GM18858 (cell line): ENCODE data around the gene SIX2.

Source experiments
- ATAC-seq: cut with Tn5 transposase; IDR thresholded peaks from one replicate; pipeline ENCODE4 v1.9.1; 2021; ENCODE audit not compliant: unreplicated experiment

SIX2 gene

DNA sequence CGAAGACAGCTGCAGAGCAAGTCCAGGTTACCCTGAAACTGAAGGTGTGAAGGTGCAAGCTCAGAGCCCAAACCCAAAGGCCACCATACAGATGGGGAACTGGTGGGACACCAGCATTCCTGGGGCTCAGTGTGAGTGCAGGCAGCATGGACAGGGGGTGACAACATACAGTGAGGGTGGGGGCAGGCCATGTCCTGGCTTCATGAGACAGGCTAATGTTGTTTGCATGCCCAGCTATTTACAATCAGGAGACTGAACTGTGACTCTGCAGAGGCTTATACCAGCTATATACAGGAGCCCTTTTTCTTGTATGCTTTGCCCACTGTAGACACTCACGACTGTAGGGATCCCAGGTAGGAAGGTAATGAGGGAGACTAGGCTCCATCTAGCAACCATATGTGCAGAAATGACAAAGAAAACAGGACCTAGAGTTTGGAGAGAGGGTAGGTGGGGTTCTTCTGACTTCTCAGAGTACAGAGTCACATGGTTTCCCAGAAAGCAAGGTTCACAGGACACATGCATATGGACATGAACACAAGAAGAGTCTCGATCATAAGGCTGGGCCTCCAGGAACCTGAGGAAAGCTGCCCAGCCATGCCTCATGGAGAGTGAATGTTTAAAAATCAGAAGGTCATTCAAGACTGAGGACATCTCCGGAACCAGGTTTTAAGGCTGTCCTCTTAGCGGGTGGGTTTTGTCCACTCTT lies 41.4 kb downstream of the SIX2 start:
- ATAC-seq, result no peak

DNA sequence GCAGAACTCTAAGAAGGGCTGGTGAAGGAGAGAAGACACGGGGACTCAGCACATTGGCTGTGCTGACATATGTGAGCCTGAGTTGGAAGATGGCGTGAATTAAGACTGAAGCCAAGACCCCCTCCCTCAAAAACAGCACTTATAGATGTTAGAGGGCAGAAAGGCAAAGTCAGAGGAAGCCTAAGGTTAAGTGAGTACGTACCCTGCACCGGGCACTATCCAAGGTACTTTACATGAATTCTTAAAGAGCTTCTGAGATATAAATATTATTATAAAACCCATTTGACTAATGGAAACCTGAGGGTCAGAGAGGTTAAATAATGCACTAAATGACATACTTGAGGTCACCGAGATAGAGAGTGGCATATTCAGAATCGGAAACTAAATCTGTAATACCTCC lies 42.2 kb downstream of the SIX2 start:
- no peak for ATAC-seq

DNA sequence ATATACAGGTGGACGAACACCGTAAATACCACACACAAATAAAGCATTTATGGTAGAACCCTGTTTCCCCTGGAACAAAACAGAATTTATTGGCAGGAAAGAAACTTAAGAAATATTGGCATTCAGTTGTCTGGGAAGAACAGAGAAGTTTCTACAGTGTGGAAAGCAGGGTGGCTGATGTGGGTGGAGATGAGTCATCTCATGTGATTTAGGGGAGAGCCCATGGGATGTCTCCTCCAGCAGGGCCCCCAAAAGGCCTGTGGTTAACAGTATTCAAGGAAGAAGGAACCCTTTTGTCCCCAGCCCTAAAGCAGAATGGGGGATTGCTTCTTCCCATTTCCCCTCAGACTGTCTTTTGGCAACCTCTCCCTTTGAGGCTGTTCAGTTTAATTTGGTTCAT lies 43.6 kb downstream of the SIX2 start:
- ATAC-seq, result no peak

DNA sequence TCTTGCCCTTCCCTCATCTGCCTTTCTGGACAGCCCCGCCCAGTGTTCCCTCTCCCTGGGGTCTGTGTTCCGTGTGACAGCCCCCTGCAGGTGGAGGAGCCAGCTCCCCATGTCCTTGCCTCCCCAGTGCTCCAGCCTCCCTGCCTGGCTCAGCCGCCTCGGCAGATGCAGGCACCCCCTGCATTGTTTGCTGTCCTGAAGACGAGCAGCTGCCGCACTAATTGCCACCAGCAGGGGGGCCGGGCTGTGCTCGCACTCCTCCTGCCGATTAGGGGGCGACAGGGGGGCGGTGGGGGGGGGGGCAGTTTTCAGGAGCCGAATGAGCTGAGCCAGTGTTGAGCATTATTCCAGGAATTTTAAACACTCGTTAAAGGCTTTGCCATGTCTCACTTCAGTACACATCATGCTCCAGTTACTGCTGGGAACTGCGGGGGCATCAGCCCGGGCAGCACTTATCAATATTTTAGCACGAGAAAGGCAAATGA lies 44.5 kb downstream of the SIX2 start:
- no peak for ATAC-seq

DNA sequence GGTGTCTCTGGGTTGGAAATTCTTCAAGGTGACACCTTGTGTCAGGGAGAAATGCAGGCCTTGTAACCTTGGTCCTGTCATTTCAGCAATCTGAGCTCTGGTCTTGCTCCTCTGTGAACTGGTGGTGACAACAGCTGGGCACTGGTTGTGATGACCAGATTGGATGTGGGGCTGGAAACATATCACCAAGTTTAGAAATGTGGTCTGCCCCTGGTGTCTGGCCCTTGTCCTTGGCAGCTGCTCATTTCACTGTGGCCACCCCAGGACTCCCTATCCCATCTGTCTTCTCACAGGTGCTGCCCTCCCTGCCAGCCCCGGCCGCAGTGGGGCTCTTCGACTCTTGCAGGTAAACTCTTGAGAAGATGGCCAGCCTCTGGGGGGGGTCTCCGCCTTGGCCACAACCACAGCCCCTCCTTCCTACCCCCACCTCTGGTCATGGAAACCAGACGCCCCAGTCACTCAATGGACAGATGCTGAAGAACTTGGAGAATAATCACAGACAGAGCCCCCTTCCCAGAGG lies 47.0 kb downstream of the SIX2 start:
- no peak for ATAC-seq

DNA sequence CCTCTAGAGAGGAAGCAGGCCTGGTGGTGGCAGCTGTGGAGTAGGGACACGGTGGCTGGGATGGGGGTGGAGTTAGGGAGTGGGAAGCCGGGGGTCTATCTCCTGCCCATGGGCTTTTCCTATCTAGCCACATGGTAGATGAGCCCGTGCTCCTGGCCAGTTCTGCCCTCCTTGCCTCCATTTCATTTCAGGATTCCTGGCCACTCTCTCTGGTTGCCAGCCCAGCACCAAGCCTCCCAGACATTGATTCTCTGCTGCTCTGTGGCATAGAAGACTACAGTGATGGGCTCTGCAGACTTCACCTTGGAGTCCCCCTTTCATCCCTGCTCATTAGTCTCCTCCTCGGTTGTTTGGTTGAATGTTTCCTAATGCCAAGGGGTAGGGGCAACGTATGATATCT lies 48.4 kb downstream of the SIX2 start:
- no peak for ATAC-seq

DNA sequence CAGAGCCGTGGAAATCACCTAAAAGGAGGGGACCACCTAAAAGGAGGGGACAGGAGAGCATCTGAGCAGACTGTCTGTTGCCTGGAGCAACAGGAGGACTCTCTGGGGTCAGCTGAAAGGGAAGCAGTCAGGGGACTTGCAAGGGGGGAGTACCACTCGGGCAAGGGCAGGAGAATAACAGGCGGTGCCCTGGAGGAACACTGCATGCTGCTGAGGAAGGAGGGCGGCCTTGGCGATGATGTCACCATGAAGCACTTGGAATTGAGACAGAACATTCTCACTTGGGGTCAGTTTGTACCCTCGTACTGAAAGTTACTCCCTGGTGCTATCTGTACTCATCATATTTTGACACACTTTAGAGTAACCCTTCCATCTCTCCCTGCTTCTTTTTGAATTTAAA lies 49.4 kb downstream of the SIX2 start:
- no peak for ATAC-seq

DNA sequence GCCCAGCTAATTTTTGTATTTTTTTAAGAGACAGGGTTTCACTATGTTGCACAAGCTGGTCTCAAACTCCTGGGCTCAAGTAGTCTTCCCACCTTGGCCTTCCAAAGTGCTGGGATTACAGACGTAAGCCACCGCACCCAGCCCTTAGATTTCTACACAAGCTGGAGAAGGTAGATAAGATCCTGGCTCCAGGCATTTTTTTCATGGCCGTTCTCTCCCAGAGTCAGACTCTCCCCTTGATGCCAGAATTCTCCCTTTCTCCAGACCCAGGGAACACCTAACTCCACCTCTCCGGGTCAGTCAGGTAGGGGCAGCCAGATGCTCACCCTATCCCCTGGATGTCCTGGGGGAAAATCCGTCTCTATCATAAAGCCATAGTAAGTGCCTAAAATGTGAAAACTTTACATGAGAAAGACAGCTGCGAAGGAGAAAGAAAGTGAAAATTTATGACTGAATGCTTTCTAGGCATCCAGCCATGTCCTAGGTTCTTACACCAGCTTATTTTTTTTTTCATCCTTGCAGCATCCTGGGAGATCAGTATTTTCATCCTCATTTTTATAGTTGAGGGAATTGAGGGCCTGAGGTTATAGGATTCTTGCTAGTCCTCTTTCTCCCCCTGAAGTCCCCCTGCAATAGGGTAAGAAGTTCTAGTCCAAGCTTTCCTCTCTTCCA lies 51.5 kb downstream of the SIX2 start:
- ATAC-seq, result no peak

DNA sequence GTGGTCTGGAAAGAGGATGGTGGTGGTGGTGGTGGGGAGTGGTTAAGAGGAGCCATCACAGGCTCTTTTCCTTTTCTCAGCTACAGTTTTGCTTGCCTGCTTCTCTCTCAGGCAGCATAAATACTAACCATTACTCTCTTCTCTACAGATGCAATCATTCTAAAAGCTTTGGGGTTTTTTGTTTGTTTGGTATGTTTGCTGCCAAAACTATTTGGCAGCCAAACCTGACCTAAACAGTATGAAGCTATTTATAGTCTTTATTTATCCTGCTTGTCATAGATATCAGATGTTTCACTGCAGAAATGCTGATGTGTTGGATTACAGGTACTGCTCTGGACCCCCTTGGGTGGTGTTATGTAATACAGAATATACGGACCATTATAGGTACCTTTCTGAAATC lies 52.4 kb downstream of the SIX2 start:
- no peak for ATAC-seq

DNA sequence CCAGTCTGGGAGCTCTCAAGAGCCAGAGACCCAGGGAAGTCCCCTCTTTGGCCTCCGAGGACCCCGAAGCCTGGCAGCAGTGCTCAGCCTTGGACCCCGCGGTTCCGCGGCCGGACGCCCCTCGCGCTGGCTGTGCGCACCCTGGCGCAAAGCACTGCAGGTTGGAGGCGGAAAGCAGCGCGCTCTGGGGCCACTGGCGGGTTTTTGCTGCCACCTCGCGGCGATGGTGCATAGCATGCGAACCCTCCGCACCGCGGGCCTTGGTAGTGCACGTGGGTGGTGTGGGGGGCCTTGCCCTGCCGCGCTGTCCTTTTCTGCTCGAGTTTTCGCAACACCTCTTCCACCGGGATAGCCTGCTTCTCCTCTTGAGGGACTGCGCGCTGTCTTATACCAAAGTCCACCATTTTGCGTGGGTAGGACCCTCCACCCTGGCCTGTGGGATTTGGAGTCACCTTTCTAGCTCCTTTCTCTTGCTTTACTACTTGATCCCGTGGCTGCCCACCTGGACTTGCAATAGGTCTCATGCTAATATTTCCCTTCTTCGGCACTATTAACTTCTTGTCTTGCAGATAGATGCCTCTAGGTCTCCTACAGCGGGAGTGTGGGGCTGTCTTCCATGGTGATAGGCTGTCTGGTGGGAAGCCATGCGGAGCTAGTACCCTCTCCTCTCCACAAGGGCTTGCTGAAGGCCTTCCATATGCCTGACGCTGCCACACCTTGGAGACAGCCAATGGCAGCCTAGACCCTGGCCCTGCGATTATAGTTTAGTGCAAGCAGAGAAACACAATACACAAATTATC lies 53.5 kb downstream of the SIX2 start:
- no peak for ATAC-seq
